ENCODE data around the gene MAPK8IP3. TPM values are rescaled to one million over a fixed set of nuclear protein-coding genes. Genes with fewer than 3 reads are reported as not detected.
A peak's percentile ranks its signal among the peaks of the same experiment; 100 is the strongest.

MAPK8IP3 gene
- total and polyA plus RNA-seq, 9 of the 15 experiments (the other 6 are each of a cell fraction or from before 2014, with no cell fraction given), result 0.17 to 58.7 (median 16.7) TPM

DNA sequence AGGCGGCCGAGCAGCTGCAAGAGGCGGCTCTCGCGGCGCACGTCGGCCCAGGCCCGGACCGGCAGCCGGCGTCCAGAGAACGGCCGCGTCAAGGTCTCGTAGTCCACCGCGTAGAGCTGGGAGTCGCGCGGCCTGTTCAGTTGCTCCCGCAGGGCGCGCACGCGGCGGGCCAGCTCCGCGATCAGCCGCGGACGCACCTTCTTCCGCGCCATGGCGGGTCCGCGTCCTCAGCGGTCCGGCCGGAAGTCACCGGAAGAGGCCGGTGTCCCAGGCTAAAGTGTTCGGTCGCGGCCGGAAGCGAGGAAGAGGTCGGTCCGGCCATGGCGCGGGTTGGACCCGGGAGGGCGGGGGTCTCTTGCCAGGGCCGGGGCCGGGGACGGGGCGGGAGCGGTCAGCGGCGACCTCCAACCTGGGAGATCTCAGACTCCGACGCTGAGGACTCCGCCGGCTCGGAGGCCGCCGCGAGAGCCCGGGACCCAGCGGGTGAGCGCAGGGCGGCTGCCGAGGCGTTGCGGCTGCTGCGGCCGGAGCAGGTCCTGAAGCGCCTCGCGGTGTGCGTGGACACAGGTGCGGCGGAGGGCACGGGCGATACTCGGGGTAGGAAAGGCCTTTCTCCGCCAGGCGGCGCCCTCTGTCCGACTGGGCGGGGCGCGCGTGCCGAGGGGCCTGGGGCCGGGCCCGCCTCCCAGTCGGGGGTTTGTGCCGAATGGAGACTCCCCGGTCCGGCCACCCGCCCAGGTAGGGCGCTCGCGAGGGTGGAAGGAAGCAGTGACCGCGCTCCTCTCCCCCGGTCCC lies 67.1 kb downstream of the MAPK8IP3 start, which contains the start of gene MRPS34 (continued):
- TF ChIP-seq ATF3 (IDR thresholded peaks at IDR 0.05), result no peak
- peak; percentile 28 for TF ChIP-seq ATF3 (CRISPR knock-in tag; conservative IDR thresholded peaks at IDR 0.05)
- TF ChIP-seq MECOM (CRISPR knock-in tag; IDR thresholded peaks at IDR 0.05), result no peak
- no peak for TF ChIP-seq RBM25 (IDR thresholded peaks at IDR 0.05; ENCODE audit: low read depth, low read length, severe bottlenecking)
- TF ChIP-seq BCL6 (CRISPR knock-in tag; IDR thresholded peaks at IDR 0.05), result no peak
- TF ChIP-seq, protein P1, sequence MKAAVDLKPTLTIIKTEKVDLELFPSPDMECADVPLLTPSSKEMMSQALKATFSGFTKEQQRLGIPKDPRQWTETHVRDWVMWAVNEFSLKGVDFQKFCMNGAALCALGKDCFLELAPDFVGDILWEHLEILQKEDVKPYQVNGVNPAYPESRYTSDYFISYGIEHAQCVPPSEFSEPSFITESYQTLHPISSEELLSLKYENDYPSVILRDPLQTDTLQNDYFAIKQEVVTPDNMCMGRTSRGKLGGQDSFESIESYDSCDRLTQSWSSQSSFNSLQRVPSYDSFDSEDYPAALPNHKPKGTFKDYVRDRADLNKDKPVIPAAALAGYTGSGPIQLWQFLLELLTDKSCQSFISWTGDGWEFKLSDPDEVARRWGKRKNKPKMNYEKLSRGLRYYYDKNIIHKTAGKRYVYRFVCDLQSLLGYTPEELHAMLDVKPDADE (conservative IDR thresholded peaks at IDR 0.05; ENCODE audit: control insufficient read depth, low read depth, low read length), result peak; percentile 69; the same call in 1 of the 2 replicates
- no peak for TF ChIP-seq TEAD2 (tag; IDR thresholded peaks at IDR 0.05)
- TF ChIP-seq YBX1 (IDR thresholded peaks at IDR 0.05), result no peak
- TF ChIP-seq PHF8 (IDR thresholded peaks at IDR 0.05; ENCODE audit: borderline replicate concordance, low read length), result peak; percentile 91; the same call in 1 of the 2 replicates
- TF ChIP-seq ETV5 (CRISPR knock-in tag; IDR thresholded peaks at IDR 0.05; ENCODE audit: low read depth), result peak; percentile 91
- peak; percentile 56 for TF ChIP-seq MXD1 (CRISPR knock-in tag; IDR thresholded peaks at IDR 0.05; ENCODE audit: borderline replicate concordance, poor library complexity, severe bottlenecking)
- TF ChIP-seq RBM15 (IDR thresholded peaks at IDR 0.05; ENCODE audit: insufficient read depth, low read length), result no peak
- TF ChIP-seq TRIM25 (IDR thresholded peaks at IDR 0.05; ENCODE audit: borderline replicate concordance), result no peak
- no peak for TF ChIP-seq MYBL2 (IDR thresholded peaks at IDR 0.05; ENCODE audit: low read depth)
- no peak for TF ChIP-seq MYBL2 (CRISPR knock-in tag; IDR thresholded peaks at IDR 0.05; ENCODE audit: borderline replicate concordance)
- TF ChIP-seq ZNF121 (CRISPR knock-in tag; conservative IDR thresholded peaks at IDR 0.05), result no peak; the same call in 1 of the 2 replicates
- TF ChIP-seq, protein P2, sequence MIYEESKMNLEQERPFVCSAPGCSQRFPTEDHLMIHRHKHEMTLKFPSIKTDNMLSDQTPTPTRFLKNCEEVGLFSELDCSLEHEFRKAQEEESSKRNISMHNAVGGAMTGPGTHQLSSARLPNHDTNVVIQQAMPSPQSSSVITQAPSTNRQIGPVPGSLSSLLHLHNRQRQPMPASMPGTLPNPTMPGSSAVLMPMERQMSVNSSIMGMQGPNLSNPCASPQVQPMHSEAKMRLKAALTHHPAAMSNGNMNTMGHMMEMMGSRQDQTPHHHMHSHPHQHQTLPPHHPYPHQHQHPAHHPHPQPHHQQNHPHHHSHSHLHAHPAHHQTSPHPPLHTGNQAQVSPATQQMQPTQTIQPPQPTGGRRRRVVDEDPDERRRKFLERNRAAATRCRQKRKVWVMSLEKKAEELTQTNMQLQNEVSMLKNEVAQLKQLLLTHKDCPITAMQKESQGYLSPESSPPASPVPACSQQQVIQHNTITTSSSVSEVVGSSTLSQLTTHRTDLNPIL (CRISPR knock-in tag; IDR thresholded peaks at IDR 0.05), result no peak
- no peak for TF ChIP-seq CBX2 (IDR thresholded peaks at IDR 0.05; ENCODE audit: insufficient read depth, low read length, poor library complexity, severe bottlenecking)
- TF ChIP-seq BACH1 (tag; IDR thresholded peaks at IDR 0.05), result no peak
- TF ChIP-seq NR2C1 (IDR thresholded peaks at IDR 0.05), result no peak
- peak; percentile 56; the same call in 1 of the 2 replicates for TF ChIP-seq NR2C1 (tag; IDR thresholded peaks at IDR 0.05)
- TF ChIP-seq HDAC6 (IDR thresholded peaks at IDR 0.05; ENCODE audit: low read depth, low read length), result no peak
